ENCODE results near the gene LRRC51.
"Not testable (repeated sequence)": the region's sequence is repeated elsewhere in the genome, so short reads cannot be mapped to it uniquely, and the experiment has no call there.

The LRRC51 gene

GRCh38 chr11:72141066-72141465 is 60.4 kb downstream of the LRRC51 start:
- DNase-seq, result peak; percentile 12

- not testable (repeated sequence) for DNase-seq
Measured at GRCh38 chr11:72142086-72142485, 61.4 kb downstream of the LRRC51 start.

GRCh38 chr11:72142543-72142942 is 61.9 kb downstream of the LRRC51 start:
- not testable (repeated sequence) for DNase-seq

- no peak for DNase-seq
Measured at GRCh38 chr11:72144807-72145565, 64.3 kb downstream of the LRRC51 start.
